K562 (cell line): ENCODE results near the gene RHEB. TPM values are rescaled to one million over a fixed set of nuclear protein-coding genes. Genes with fewer than 3 reads are reported as not detected.

Experiments
- C11orf30 ChIP-seq: fragments of 450-650 bp; IDR thresholded peaks from 2 replicates; pipeline ENCODE4 v1.6.1; 2016; ENCODE audit warnings: low read depth, mild to moderate bottlenecking
- ESRRA ChIP-seq: fragments of 450-650 bp; IDR thresholded peaks from 2 replicates; pipeline ENCODE4 v1.6.1; 2014; ENCODE audit warnings: low read depth, mild to moderate bottlenecking, moderate library complexity, borderline replicate concordance
- KDM1A ChIP-seq, 2 experiments: fragments of 450-650 bp; IDR thresholded peaks; 2 replicates each; pipeline ENCODE4 v1.6.1; 2016; ENCODE audit warnings: mild to moderate bottlenecking in 2 of 2
- MAFF ChIP-seq: IDR thresholded peaks from 2 replicates; pipeline ENCODE4 v1.6.1; 2012; ENCODE audit warnings: low read length, improper control_type of control experiment
- PRDM10 ChIP-seq: fragments of 450-650 bp; IDR thresholded peaks from 2 replicates; pipeline ENCODE4 v1.6.1; 2018; ENCODE audit not compliant: partially characterized antibody
- SRSF1 ChIP-seq: fragments of 200-400 bp; formaldehyde crosslinking; IDR thresholded peaks from 2 replicates; pipeline ENCODE4 v1.6.1; 2017; ENCODE audit warnings: mild to moderate bottlenecking, low read depth, low read length, moderate library complexity
- TAL1 ChIP-seq: fragments of 450-650 bp; IDR thresholded peaks from 2 replicates; pipeline ENCODE4 v1.6.1; 2016; ENCODE audit warnings: mild to moderate bottlenecking
- TFAM ChIP-seq: fragments of 250-450 bp; sonication (Bioruptor Pico); conservative IDR thresholded peaks from 2 replicates; pipeline ENCODE4 v1.5.0; 2021; ENCODE audit warnings: mild to moderate bottlenecking, moderate library complexity
- USF2 ChIP-seq: sonication (generic); formaldehyde crosslinking; IDR thresholded peaks from 2 replicates; pipeline ENCODE4 v1.5.0; 2020; ENCODE audit warnings: missing genetic modification reagents
- YY1 ChIP-seq, 3 experiments: IDR thresholded peaks; 2 replicates each; pipeline ENCODE4 v1.6.1; 2011; ENCODE audit warnings: low read length in 2 of 3, mild to moderate bottlenecking in 2 of 3, moderate library complexity in 2 of 3, borderline replicate concordance in 1 of 3, control low read depth in 1 of 3, low read depth in 1 of 3; ENCODE audit not compliant: insufficient read depth in 3 of 3, insufficient replicate concordance in 2 of 3, control insufficient read depth in 1 of 3, insufficient read length in 1 of 3; ENCODE audit errors: extremely low read depth in 1 of 3
- ZBTB40 ChIP-seq, 2 experiments: fragments of 450-650 bp in 1 of 2; sonication (generic) in 1 of 2; formaldehyde crosslinking in 1 of 2; IDR thresholded peaks; 2 replicates each; pipeline versions ENCODE4 v1.7.1 to v1.9.0; 2016 to 2022; ENCODE audit warnings: inconsistent platforms in 1 of 2, mild to moderate bottlenecking in 1 of 2, missing genetic modification reagents in 1 of 2
- ZNF232 ChIP-seq: sonication (generic); formaldehyde crosslinking; IDR thresholded peaks from 2 replicates; pipeline ENCODE4 v1.8.0; 2022; ENCODE audit warnings: mild to moderate bottlenecking, missing genetic modification reagents
- ZNF668 ChIP-seq: fragments of 250-450 bp; sonication (Bioruptor Pico); IDR thresholded peaks from 2 replicates; pipeline ENCODE4 v1.8.0; 2022; ENCODE audit warnings: mild to moderate bottlenecking, inconsistent platforms
- polyA plus RNA-seq, 8 experiments: library from polyadenylated mRNA; depleted of rRNA in 4 of 8; stranded (reverse) in 5 of 8; unstranded in 3 of 8; fragments of >200 nt; fragmentation: Nextera tagmentation in 2 of 8; fragmentation: Illumina TruSeq in 1 of 8; extraction: Ambion mirVana in 2 of 8; extraction: Trizol in 1 of 8; gene quantifications; 2 replicates each; pipeline versions ENCODE4 v1.2.1 to v1.2.3, GENCODE V29; 2011 to 2014; ENCODE audit warnings: inconsistent platforms in 1 of 8, missing spikeins in 1 of 8
- total RNA-seq, 7 experiments: library from RNA; depleted of rRNA in 6 of 7; stranded (reverse); fragments of >200 nt in 6 of 7; fragmentation: Illumina TruSeq in 2 of 7; extraction: Trizol in 2 of 7; gene quantifications; 2 replicates each; pipeline versions ENCODE4 v1.2.1 to v1.2.3, GENCODE V29; 2011 to 2021; ENCODE audit warnings: low replicate concordance in 1 of 7

The RHEB gene
- total and polyA plus RNA-seq, 9 of the 15 experiments (the other 6 are each of a cell fraction or from before 2014, with no cell fraction given): 28.5 to 249 (median 182) TPM

GRCh38 chr7:151442776-151443496, 76.8 kb downstream of the RHEB start (continued):
- TF ChIP-seq YY1 (IDR thresholded peaks at IDR 0.05; ENCODE audit: borderline replicate concordance in 1 of 3, control insufficient read depth in 1 of 3, extremely low read depth in 1 of 3, insufficient read depth in 3 of 3, insufficient read length in 1 of 3, insufficient replicate concordance in 2 of 3, low read depth in 1 of 3, low read length in 2 of 3): no peak
- no peak for TF ChIP-seq ZBTB40 (IDR thresholded peaks at IDR 0.05)
- TF ChIP-seq ZBTB40 (CRISPR knock-in tag; IDR thresholded peaks at IDR 0.05): no peak
- no peak for TF ChIP-seq TAL1
- no peak for TF ChIP-seq USF2
- TF ChIP-seq SRSF1: no peak
- no peak for TF ChIP-seq ZNF232 (CRISPR knock-in tag)
- TF ChIP-seq PRDM10: peak; percentile 41
- TF ChIP-seq MAFF: peak; percentile 73; the same call in 1 of the 2 replicates
- peak; percentile 86 for TF ChIP-seq C11orf30
- no peak for TF ChIP-seq TFAM (CRISPR knock-in tag)
- TF ChIP-seq ZNF668 (CRISPR knock-in tag): no peak
- TF ChIP-seq ESRRA: 0 out of 2 replicates have a peak, but pooled peaks have one; percentile 21
- peak in 1 of 2 experiments; percentile 38; a peak in 1 of 4 replicates for TF ChIP-seq KDM1A (IDR thresholded peaks at IDR 0.05)
